Osteoblast (primary cell): ENCODE results near the gene THPO. TPM values are rescaled to one million over a fixed set of nuclear protein-coding genes. Genes with fewer than 3 reads are reported as not detected.

Experiments used
- DNase-seq: peaks from one replicate; pipeline ENCODE4 v3.0.0; 2011; ENCODE audit warnings: low spot score, mixed read lengths; ENCODE audit not compliant: insufficient read length; ENCODE audit errors: missing footprints
- H2AFZ ChIP-seq: 2 replicates; pipeline ENCODE4 v1.6.0; 2011; ENCODE audit warnings: mild to moderate bottlenecking, low read length
- H3K27ac ChIP-seq: 2 replicates; pipeline ENCODE4 v1.5.1; 2011; ENCODE audit warnings: mild to moderate bottlenecking, low read depth, low read length, moderate library complexity
- H3K27me3 ChIP-seq: 2 replicates; pipeline ENCODE4 v1.6.0; 2012; ENCODE audit warnings: mild to moderate bottlenecking, control low read depth, inconsistent platforms, low read length, moderate library complexity; ENCODE audit not compliant: insufficient read depth
- H3K36me3 ChIP-seq: 2 replicates; pipeline ENCODE4 v1.5.1; 2011; ENCODE audit warnings: mild to moderate bottlenecking, low read length, control low read depth, moderate library complexity; ENCODE audit not compliant: insufficient read depth
- H3K4me1 ChIP-seq: 2 replicates; pipeline ENCODE4 v1.5.1; 2011; ENCODE audit warnings: mild to moderate bottlenecking, low read length, control low read depth, moderate library complexity; ENCODE audit not compliant: insufficient read depth
- H3K4me2 ChIP-seq: 2 replicates; pipeline ENCODE4 v1.6.0; 2011; ENCODE audit warnings: mild to moderate bottlenecking, low read length; ENCODE audit not compliant: insufficient read depth
- H3K4me3 ChIP-seq: fragments of 200-600 bp; sonication (generic); 3 replicates; pipeline ENCODE4 v1.5.1; 2012; ENCODE audit warnings: mild to moderate bottlenecking, low read length, inconsistent platforms; ENCODE audit not compliant: insufficient read depth
- H3K79me2 ChIP-seq: 2 replicates; pipeline ENCODE4 v1.6.0; 2012; ENCODE audit warnings: mild to moderate bottlenecking, low read length, control low read depth, inconsistent platforms; ENCODE audit not compliant: insufficient read depth
- H3K9me3 ChIP-seq: 2 replicates; pipeline ENCODE4 v1.5.1; 2011; ENCODE audit warnings: low read depth, low read length, control low read depth
- H4K20me1 ChIP-seq: 2 replicates; pipeline ENCODE4 v1.6.0; 2012; ENCODE audit warnings: mild to moderate bottlenecking, low read length, control low read depth; ENCODE audit not compliant: insufficient read depth
- CTCF ChIP-seq: IDR thresholded peaks from 2 replicates; pipeline ENCODE4 v1.5.1; 2011; ENCODE audit warnings: mild to moderate bottlenecking, low read depth, low read length, moderate library complexity; ENCODE audit errors: extremely low read depth
- total RNA-seq: library from RNA; depleted of rRNA; stranded (reverse); fragments of >200 nt; gene quantifications from 2 replicates; pipeline ENCODE4 v1.2.3, GENCODE V29; 2012

Gene THPO
- total RNA-seq, 1 donor, result not detected

- H2AFZ ChIP-seq, result peak overlapping the region; percentile 81
- peak overlapping the region; percentile 94 for H3K4me2 ChIP-seq
- no peaks in the 10 kb centered on the region for H3K9me3 ChIP-seq
- peaks cover 13% of the 10 kb centered on the region for H3K36me3 ChIP-seq
- DNase-seq, result no peak
- no peak for TF ChIP-seq CTCF
- H3K27me3 ChIP-seq, result no peaks in the 10 kb centered on the region
- no peak overlapping the region for H3K27ac ChIP-seq
- peaks cover 29% of the 10 kb centered on the region for H3K79me2 ChIP-seq
- peaks cover 19% of the 10 kb centered on the region for H3K4me1 ChIP-seq
- H3K4me3 ChIP-seq, result peak overlapping the region; percentile 90
- H4K20me1 ChIP-seq, result peaks cover 7% of the 10 kb centered on the region
Observed at GRCh38 chr3:184360929-184361531, 17.0 kb downstream of the THPO start.

GRCh38 chr3:184360070-184360928, 17.7 kb downstream of the THPO start:
- peak overlapping the region; percentile 90 for H3K4me3 ChIP-seq

DNA sequence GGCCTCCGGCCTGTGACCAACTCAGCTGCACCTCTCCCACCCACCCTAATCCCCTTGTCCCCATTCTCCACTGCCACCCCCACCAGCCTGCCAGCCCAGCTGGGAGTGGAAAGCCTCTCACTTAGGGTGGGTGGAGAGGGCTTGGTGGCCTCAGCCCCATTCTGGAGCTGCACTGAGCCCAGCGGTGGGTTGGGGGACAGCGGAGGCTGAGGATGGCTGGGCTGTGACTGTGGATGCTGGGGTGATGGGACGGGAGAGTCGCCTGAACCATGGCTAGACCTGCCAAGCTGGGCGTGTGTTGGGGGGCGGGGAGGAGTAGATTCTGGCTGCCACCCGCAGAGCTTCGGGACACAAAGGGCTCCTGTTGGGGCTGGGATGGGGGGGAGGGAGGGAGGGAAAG, 18.4 kb downstream of the THPO start:
- Histone ChIP-seq H3K9me3 (no peaks in the 10 kb centered on the region), H4K20me1 (peaks cover 8% of the 10 kb centered on the region), H3K4me3 (no peak overlapping the region), H3K36me3 (peaks cover 3% of the 10 kb centered on the region), H3K4me2 (no peak overlapping the region), H3K4me1 (peaks cover 25% of the 10 kb centered on the region), H3K27me3 (no peaks in the 10 kb centered on the region), H2AFZ (no peak overlapping the region), H3K27ac (no peak overlapping the region), H3K79me2 (peaks cover 20% of the 10 kb centered on the region)
- no peak for TF ChIP-seq CTCF
- DNase-seq, result no peak

More at GRCh38 chr3:184360070-184360928, 17.7 kb downstream of the THPO start:
- Histone ChIP-seq H3K4me1 (peaks cover 27% of the 10 kb centered on the region), H3K4me2 (peak overlapping the region; percentile 94), H3K27ac (no peak overlapping the region), H4K20me1 (peaks cover 7% of the 10 kb centered on the region), H3K9me3 (no peaks in the 10 kb centered on the region), H3K36me3 (peaks cover 10% of the 10 kb centered on the region), H3K79me2 (peaks cover 26% of the 10 kb centered on the region), H2AFZ (peak overlapping the region; percentile 81), H3K27me3 (no peaks in the 10 kb centered on the region)
- TF ChIP-seq CTCF, result no peak
- no peak for DNase-seq

DNA sequence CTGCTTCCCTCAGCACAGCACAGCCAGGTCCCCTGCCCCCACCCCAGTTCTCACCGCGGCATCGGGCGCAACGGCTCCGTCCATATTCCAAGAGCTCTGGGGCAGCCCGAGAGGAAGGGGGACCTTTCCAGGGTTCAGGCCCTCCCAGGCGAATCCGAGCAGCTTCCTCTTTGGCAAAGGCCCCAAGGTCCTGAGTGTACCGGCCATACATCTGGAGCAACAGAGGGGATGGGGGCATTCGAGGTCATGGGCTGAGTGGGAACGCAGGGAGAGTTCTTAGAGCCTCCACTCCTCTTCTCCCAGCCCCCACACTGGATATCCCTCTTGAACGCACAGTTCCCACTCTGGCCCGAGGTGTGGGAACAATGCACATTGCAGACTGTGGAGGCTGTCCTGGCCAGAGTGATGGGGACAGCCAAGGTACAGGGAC, 19.1 kb downstream of the THPO start:
- H3K79me2 ChIP-seq, result peaks cover 13% of the 10 kb centered on the region
- peaks cover 5% of the 10 kb centered on the region for H4K20me1 ChIP-seq
- no peak for DNase-seq
- H2AFZ ChIP-seq, result no peak overlapping the region
- H3K27me3 ChIP-seq, result no peaks in the 10 kb centered on the region
- no peak for TF ChIP-seq CTCF
- H3K4me1 ChIP-seq, result peaks cover 18% of the 10 kb centered on the region
- no peak overlapping the region for H3K27ac ChIP-seq
- H3K4me2 ChIP-seq, result no peak overlapping the region
- H3K36me3 ChIP-seq, result no peaks in the 10 kb centered on the region
- H3K9me3 ChIP-seq, result no peaks in the 10 kb centered on the region
- H3K4me3 ChIP-seq, result no peak overlapping the region
